HG02642 (cell line): ENCODE results near the gene POLR2L.

Experiments
- ATAC-seq: cut with Tn5 transposase; IDR thresholded peaks from one replicate; pipeline ENCODE4 v1.9.1; 2021; ENCODE audit warnings: mild to moderate bottlenecking; ENCODE audit not compliant: unreplicated experiment, poor library complexity

POLR2L gene

DNA sequence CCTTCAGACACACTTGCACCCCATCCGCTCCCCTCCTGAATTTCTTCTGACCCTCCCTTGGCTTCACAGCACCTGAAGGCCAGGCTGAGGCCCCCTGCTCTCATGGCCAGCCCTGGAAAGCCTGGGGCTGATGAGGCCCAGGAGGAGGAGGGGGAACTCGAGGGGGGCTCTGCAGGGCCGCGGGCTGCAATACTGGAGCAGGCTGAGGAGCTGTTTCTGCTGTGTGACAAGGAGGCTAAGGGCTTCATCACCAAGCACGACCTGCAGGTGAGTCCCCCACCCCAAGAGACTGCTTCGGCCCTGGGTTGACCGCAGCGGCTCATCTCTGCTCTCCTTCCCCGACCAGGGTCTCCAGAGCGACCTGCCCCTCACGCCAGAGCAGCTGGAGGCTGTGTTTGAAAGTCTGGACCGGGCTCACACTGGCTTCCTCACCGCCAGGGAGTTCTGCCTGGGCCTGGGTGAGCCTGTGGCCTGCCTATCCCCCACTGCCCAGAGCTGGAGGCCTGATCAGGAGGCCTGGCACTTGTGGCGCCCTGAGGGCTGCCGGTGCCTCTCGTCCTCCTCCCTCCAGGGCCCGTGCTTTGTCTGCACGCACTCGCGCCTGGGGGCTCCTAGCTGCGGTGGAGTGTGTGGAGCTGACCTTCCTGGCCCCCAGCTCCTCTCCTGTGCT, 13.7 kb downstream of the POLR2L start:
- ATAC-seq: no peak

DNA sequence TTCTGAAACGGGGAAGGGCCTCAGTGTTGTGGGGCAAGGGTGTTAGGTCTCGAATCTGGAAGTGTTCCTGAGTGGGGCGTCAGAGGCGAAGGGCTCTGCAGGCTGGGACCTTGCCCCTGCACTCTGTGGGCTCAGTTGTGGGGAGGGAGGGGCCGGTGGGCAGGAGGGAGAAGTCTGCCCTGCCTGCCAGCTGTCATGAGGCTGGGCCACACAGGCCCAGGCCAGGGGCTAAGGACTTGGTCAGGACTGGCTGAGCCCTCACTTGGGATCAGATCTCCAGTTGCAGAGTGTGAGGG, 14.5 kb downstream of the POLR2L start, which contains the start of gene CRACR2B:
Gene CRACR2B, plus strand, starts transcription at position 23 of the 296 bp plus-strand sequence. CDS start 689 bp downstream, outside the sequence.
- ATAC-seq: no peak

DNA sequence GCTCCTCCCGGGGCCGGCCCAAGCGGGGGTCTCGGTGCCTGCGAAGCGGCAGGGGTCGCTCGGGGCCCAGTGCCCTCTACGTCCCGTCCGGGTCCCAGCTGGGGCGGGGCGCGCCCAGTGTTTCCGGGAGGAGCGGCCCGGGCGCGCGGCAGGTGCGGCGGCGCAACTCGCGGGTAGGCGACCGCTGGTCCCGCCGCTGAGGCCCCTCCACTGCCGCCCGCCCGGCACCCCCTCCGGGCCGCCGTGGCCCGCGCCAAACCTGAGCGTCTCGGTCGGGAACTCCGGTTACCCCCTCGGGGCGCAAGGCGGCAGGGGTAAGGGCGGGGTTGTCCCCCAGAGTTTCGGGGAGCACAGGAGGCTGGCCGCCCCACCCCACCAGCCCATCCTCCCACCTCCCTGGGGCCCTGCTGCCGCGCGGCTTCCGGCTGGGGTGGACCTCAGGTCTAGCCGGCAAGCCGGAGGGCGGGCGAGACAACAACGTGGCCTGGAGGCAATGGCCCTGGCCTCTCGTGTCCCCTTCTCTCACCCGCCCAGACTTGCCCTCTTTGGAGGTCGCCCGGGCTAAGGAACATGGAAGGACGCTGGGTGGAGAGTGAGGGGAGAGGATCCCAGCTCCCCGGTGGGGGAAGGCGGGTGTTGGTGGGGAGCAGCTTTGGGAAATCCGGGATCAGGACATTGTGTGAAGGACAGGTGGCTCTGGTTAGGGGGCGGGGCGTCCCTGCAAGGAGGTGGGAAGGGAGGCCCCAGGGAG, 15.0 kb downstream of the POLR2L start:
- ATAC-seq: peak; percentile 45

DNA sequence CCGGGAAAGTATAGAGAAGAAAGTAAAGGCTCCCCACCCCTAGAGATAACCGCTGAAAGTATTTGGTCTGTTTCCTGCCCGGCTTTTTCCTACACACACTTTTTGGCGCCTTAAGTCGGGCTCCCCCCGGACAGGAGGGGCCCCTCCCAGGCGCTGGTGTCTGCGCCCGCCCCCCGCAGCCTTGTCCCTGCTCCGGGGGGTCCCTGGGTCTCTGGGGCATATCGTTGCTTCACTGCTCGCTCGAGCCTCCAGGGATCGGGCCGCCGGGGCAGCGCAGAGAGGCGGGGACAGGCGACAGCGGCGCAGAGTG, 15.5 kb downstream of the POLR2L start:
- no peak for ATAC-seq

DNA sequence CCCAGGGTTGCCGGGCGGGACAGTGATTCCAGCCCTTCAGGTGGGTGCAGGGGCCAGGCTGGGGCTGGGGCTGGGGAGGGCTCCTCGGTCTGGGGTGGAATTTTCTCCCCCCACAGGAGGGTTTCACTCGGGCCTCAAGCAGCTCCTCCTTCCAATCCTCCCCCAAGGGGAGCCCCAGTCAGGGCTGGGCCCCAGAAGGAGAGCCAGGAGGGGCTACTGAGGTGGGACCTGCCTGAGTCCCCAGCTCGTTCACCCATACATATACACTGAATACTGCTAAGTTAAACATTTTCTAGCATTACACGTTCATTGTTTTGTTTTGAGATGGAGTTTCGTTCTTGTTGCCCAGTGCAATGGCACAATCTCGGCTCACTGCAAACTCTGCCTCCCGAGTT, 16.1 kb downstream of the POLR2L start:
- ATAC-seq: no peak

DNA sequence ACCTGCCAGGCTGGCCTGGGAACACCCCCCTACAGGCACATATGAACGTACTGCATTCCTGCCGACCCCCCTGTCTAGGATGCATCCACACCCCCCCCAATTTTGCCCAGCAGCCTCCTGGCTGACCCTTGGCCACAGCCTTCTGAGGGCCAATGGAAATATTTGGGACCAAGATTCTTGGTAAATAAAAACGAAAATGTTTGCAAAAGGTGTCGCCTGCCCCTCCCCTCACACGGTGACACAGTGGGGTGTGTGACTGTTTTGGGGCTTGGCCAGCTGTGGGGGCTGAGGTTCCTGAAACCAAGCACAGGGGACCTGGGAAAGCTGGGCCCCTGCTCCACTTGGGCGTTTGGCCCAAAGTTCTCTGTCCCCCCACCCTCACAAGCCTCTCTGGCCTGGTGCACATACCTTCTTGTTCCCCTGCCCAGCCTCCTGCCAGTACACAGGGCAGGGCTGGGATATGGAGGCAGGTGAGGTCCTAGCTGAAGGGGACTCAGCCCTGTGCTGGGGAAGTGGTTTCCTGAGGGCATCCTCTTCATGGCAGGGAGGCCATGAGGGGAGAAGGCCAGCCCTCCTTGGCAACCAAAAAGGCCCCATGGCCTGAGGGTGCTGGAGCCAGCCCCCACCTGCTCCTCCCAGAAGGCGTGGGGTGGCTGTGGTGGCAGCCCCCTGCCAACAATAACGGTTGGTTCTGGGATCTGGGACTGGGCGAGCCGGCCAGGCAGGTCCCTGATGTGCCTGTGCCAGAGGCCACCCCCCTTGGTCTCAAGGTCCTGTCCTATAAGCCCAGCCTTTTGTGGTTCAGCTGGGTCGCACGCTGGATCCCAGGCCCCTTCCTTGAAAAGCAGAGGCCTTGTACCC, 16.7 kb downstream of the POLR2L start:
- ATAC-seq: no peak

DNA sequence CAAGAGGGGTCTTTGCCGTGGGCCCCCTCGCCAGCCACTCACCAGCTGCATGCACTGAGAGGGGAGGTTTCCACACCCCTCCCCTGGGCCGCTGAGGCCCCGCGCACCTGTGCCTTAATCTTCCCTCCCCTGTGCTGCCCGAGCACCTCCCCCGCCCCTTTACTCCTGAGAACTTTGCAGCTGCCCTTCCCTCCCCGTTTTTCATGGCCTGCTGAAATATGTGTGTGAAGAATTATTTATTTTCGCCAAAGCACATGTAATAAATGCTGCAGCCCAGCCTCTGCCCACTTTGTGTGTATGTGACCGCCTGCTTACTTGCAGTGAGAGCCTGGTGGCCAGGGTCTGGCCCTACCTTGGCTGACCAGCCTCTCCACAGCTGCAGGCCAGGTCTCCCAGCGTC, 17.4 kb downstream of the POLR2L start:
- ATAC-seq: no peak

DNA sequence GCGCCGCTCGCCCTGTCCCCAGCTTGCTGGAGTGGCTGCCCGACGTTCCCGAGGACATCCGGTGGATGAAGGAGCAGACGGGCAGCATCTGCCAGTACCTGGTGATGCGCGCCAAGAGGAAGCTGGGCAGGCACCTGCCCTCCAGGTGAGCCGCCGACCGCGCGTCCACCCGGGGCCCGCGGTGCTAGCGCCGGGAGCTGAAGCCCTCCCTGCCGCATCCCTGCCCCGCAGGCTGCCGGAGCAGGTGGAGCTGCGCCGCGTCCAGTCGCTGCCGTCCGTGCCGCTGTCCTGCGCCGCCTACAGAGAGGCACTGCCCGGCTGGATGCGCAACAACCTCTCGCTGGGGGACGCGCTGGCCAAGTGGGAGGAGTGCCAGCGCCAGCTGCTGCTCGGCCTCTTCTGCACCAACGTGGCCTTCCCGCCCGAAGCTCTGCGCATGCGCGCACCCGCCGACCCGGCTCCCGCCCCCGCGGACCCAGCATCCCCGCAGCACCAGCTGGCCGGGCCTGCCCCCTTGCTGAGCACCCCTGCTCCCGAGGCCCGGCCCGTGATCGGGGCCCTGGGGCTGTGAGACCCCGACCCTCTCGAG, 17.9 kb downstream of the POLR2L start:
- ATAC-seq: no peak

DNA sequence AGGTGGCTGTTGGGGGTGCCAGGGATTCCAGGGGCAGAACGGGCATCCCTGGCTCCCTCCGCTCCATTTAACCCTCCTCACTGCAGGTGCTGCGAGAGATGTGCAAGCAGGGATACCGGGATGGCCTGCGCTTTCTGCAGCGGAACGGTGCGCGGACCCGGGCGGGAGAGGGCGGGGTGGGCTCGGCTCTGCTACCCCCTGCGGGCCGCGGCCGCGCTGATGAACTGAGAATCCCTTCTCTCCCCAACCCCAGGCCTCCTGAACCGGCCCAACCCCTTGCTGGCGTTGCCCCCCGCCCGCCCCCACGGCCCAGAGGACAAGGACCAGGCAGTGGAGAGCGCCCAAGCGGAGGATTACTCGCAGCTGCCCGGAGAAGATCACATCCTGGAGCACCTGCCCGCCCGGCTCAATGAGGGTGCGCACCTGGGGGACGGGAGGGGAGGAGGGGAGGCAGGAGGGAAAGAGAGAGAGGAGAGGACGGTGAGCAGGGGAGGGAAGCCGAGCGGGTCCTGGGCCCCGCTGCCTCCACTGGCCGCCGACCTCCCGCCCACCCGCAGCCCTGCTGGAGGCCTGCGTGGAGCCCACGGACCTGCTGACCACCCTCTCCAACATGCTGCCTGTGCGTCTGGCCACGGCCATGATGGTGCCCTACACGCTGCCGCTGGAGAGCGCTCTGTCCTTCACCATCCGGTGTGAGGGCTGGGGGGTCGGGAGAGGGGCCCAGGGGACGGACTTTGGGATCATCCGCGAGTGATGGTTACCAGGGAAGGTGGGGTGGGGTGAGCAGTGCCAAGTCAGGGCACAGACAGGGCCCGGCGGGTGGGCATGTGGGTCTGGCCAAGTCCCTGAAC, 18.7 kb downstream of the POLR2L start:
- no peak for ATAC-seq

DNA sequence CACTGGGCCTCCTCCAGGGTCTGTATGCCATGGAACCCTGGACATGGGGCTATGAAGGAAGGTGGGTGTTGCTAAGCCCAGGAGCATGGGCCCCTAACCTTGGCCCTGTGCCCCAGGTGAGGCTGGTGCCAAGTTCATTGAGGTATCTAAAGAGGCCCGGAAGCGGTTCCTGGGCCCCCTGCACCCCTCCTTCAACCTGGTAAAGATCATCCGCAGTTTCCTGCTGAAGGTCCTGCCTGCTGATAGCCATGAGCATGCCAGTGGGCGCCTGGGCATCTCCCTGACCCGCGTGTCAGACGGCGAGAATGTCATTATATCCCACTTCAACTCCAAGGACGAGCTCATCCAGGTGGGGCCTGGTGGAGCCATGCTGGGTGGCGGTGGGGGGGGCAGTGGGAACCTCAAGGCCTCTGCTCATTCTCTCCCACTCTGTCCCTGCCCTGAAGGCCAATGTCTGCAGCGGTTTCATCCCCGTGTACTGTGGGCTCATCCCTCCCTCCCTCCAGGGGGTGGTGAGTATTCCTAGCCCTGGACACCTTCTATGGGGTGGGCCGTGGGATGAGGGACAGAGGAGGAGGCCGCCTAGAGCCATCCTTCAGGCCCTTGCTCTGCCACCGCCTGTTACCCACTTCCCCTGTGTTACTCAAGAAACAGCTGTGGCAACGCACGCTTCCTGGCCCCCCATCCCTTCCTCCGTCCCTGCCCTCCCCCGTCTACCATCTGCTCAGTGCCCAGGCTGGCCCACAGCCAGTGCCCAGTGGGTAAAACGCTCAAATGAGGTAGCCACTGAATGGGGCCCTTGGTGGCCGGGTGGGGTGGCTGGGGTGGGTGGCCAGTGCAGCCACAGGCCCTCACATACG, 20.6 kb downstream of the POLR2L start:
- ATAC-seq: no peak

DNA sequence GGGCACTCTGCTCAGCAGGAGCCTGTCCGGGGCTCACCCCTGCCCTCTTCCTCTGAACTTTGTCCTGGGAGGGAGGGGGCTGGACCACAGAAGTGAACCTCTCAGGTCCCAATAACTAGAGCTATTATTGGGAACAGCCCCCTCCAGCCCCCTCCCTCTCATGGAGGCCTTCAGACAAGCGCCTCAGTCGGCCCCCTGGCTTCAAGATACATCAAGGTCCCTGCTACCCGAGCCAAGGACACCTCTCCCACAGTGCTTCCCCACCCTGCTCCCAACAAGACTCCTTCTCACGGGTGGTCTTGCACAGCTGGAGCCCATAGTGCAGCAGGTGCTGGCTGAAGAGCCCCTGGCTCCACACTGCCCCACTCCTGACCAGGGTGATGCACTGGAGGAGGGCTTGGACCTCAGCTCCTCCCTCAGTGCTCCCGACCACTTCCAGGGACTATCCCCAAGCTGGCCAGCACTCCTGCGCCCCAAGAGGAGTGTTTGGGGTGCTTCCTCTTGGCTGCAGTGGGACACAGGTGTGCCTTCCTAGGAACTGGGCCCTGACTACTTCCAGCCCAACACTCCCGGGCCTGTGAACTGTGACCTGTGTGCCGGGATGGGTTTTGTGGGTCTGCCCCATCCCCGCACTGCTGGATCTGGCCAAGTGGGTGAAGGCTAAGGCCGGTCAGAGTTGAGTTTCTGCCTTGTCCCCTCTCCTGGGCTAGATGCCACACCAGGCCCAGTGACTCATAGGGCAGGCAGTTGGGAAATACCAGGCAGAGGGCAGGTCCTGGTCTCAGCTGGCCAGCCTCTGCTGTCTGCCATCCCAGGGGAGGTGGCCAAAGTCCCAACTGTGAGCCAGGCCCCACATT, 21.4 kb downstream of the POLR2L start:
- no peak for ATAC-seq

DNA sequence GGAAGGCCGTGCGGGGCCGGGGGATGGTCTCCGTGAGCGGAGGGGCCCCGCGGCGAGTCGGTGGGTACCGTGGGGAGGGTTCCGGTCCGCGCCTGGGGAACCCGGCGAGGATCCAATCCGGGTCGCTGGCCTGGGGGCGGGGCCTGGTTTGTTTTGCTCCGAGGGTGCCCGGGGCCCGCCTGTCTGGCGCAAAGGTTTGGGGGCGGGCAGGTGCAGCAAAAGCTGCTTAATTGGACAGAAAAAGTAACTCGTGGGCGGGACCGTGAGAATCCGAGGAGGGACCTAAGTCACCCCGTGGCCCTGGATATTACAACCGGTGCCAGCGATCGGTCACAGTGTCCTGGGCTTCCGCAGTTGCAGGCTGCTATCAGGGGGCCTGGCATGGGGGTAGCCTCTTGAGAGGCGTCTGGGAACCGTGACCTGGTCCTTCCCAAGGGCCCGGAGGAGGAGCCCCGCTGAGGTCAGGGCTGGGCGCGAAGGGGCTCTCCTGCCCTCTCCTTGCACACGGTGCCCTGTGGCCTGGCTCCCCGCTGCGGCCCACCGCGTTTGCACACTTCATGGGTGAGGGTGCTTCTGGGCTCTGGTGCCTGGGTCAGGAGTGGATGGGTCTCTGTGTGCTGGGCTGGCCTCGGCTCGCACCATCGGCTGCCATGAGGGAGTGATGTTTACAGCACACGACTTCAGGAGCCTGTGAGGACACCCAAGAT, 22.2 kb downstream of the POLR2L start:
- ATAC-seq: peak; percentile 70

DNA sequence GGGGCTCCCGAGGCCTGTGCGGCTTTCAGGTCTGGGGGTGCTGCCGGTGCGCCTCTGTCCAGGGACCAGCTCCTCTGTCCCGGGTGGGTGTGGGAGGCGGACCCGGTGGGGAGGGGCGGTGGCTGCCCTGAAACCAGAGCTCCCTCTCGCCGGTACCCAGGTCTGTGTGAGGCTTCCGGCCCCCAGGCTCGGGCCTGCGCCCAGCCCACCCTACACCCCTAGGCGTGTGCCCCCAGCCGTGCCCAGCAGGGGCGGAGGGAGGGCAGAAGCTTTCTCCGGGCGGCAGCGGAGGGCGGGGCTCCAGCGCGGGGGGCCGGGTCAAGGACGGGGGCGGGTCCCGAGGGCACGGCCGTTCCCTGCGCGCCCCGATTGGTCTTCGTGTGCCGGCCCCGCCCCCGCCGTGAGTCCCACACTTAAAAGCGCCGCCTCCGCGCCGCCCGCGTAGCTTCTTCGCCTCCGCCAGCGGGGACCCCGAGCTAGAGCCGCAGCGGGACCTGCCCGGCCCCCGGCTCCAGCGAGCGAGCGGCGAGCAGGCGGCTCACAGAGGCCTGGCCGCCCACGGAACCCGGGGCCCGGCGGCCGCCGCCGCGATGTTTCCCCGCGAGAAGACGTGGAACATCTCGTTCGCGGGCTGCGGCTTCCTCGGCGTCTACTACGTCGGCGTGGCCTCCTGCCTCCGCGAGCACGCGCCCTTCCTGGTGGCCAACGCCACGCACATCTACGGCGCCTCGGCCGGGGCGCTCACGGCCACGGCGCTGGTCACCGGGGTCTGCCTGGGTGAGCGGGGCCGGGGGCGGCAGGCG, 23.0 kb downstream of the POLR2L start:
- peak; percentile 71 for ATAC-seq

DNA sequence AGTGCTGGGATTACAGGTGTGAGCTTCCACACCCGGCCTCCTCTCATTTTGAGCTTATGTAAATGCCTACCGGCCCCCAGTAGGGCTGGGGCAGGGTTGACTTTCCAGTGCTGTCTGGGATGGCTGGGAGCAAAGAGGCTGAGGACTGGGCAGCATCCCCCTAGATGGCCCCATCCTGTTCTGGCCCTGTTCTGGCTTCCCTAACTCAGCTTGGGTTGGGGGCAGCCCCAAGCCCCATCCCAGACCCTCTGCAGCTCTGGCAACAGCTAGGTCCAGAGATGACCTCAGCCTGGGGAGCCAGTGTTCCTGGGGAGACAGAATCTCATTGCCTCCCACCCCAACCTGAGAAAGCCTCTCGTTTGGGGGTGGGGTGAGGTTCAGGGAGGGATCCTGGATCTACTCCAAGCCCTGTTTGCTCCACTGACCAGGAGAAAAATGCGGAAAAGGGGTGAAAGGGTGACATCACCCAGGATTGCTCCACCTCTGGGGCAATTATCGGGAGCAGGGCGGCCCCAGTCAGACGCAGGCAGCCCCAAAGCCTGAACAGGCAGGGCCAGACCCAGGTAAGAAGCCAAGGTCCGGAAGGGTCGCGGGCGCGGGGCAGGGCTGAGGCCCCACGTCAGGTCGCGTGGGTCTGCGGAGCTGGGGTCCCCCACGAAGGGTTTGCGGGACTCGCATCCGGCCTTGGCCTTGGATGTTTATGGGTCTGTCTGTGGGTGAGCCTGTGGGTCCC, 23.8 kb downstream of the POLR2L start, which contains the start of gene PNPLA2:
Gene PNPLA2, plus strand, starts transcription at position 519 of the 733 bp plus-strand sequence. CDS start 805 bp downstream, outside the sequence.
- peak; percentile 0 for ATAC-seq

DNA sequence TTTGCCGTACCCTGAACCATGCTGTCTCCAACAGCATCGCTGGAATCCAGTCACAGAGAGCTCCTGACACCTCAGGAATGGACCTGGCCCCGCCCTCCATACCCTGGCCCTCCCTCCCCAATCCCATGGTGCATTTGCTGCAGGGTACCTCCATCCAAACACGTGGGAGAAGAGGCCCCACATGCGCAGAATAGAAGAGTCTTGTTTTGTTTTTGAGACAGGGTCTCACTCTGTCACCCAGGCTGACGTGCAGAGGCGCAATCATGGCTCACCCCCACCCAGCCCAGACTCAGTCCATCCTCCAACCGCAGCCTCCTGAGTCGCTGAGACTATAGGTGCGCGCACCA, 25.9 kb downstream of the POLR2L start:
- ATAC-seq: no peak
